GM19455 (cell line): Measurements from ENCODE around the gene DBP.

Experiments
- ATAC-seq: cut with Tn5 transposase; IDR thresholded peaks from one replicate; pipeline ENCODE4 v1.9.1; 2021; ENCODE audit not compliant: unreplicated experiment

The DBP gene

GRCh38 chr19:48628486-48629296 is 8.5 kb downstream of the DBP start:
- no peak for ATAC-seq

- ATAC-seq: no peak
Observed at GRCh38 chr19:48627865-48628314, 9.3 kb downstream of the DBP start.

- ATAC-seq: no peak
Observed at GRCh38 chr19:48627201-48627864, 9.8 kb downstream of the DBP start.

GRCh38 chr19:48625891-48626327 is 11.3 kb downstream of the DBP start:
- ATAC-seq: no peak

- no peak for ATAC-seq
Observed at GRCh38 chr19:48624791-48625723, 12.1 kb downstream of the DBP start.

- ATAC-seq: peak; percentile 53
Observed at GRCh38 chr19:48624067-48624594, 13.0 kb downstream of the DBP start.

- no peak for ATAC-seq
Observed at GRCh38 chr19:48623556-48624066, 13.6 kb downstream of the DBP start.

- no peak for ATAC-seq
Observed at GRCh38 chr19:48619692-48620585, 17.2 kb downstream of the DBP start.

- peak; percentile 76 for ATAC-seq
Observed at GRCh38 chr19:48618916-48619691, 18.1 kb downstream of the DBP start, which contains the start of the genes RPL18 and SPHK2. Gene RPL18 (minus strand): TSS chr19:48619178. CDS start chr19:48619143, 35 bp downstream. Gene SPHK2 (plus strand): TSS chr19:48619506. CDS start chr19:48620515, 1,009 bp downstream.

GRCh38 chr19:48618278-48618915 is 18.8 kb downstream of the DBP start:
- no peak for ATAC-seq

- ATAC-seq: no peak
Observed at GRCh38 chr19:48617146-48617937, 19.8 kb downstream of the DBP start.

- ATAC-seq: no peak
Observed at GRCh38 chr19:48616491-48617056, 20.6 kb downstream of the DBP start.

- no peak for ATAC-seq
Observed at GRCh38 chr19:48616041-48616436, 21.1 kb downstream of the DBP start.

GRCh38 chr19:48615231-48616040 is 21.7 kb downstream of the DBP start:
- no peak for ATAC-seq

GRCh38 chr19:48614436-48615230 is 22.5 kb downstream of the DBP start, which contains the start of gene FAM83E:
Gene FAM83E (minus strand): TSS chr19:48615076. CDS start chr19:48613372, 1,704 bp downstream.
- ATAC-seq: no peak
